ENCODE data around the gene HGF. TPM values are rescaled to one million over a fixed set of nuclear protein-coding genes. Genes with fewer than 3 reads are reported as not detected.
A peak's percentile ranks its signal among the peaks of the same experiment; 100 is the strongest.

Gene HGF
- total and polyA plus RNA-seq, 2 experiments from 2014 or later = 13.4 to 33.2 TPM

GRCh38 chr7:81684033-81684432, 85.8 kb downstream of the HGF start:
- Histone ChIP-seq H3K36me3 (replicated peaks; ENCODE audit: insufficient read depth, low read depth) (no peaks in the 10 kb centered on the region), H2AFZ (no peak overlapping the region), H3K79me2 (no peaks in the 10 kb centered on the region), H3K9me2 (replicated peaks; ENCODE audit: insufficient read depth) (no peaks in the 10 kb centered on the region), H3K27ac (peak overlapping the region; percentile 1), H4K20me1 (ENCODE audit: insufficient read depth, poor library complexity, severe bottlenecking) (no peaks in the 10 kb centered on the region), H3K27me3 (no peaks in the 10 kb centered on the region), H3K4me1 (ENCODE audit: insufficient read depth) (no peaks in the 10 kb centered on the region), H3K4me2 (no peak overlapping the region), H3K4me3 (no peak overlapping the region), H3K9me3 (ENCODE audit: low read depth) (no peaks in the 10 kb centered on the region)
- WGBS (ENCODE audit: low lambda C conversion rate, missing lambda C conversion rate) = 86% methylated on average over 5 of the region's 5 CpGs
- DNase-seq (ENCODE audit: low spot score) = no peak
- TF ChIP-seq EZH2phosphoT487 (IDR thresholded peaks at IDR 0.05; ENCODE audit: low read depth, severe bottlenecking, unreplicated experiment) (no peak), CTCF (IDR thresholded peaks at IDR 0.05; ENCODE audit: poor library complexity) (no peak), EZH2 (IDR thresholded peaks at IDR 0.05; ENCODE audit: borderline replicate concordance) (no peak)

GRCh38 chr7:81682873-81683272, 87.0 kb downstream of the HGF start:
- H3K9me2 ChIP-seq (replicated peaks; ENCODE audit: insufficient read depth) = no peaks in the 10 kb centered on the region
- no peak for TF ChIP-seq EZH2phosphoT487 (IDR thresholded peaks at IDR 0.05; ENCODE audit: low read depth, severe bottlenecking, unreplicated experiment)
- TF ChIP-seq EZH2 (IDR thresholded peaks at IDR 0.05; ENCODE audit: borderline replicate concordance) = no peak
- no peak for TF ChIP-seq CTCF (IDR thresholded peaks at IDR 0.05; ENCODE audit: poor library complexity)
- no peaks in the 10 kb centered on the region for H4K20me1 ChIP-seq (ENCODE audit: insufficient read depth, poor library complexity, severe bottlenecking)
- no peaks in the 10 kb centered on the region for H3K9me3 ChIP-seq (ENCODE audit: low read depth)
- no peaks in the 10 kb centered on the region for H3K27me3 ChIP-seq
- no peaks in the 10 kb centered on the region for H3K36me3 ChIP-seq (replicated peaks; ENCODE audit: insufficient read depth, low read depth)
- no peak overlapping the region for H3K27ac ChIP-seq
- H2AFZ ChIP-seq = no peak overlapping the region
- no peaks in the 10 kb centered on the region for H3K79me2 ChIP-seq
- 30% methylated on average over 2 of the region's 2 CpGs for WGBS (ENCODE audit: low lambda C conversion rate, missing lambda C conversion rate)
- peak overlapping the region; percentile 11 for H3K4me2 ChIP-seq
- H3K4me1 ChIP-seq (ENCODE audit: insufficient read depth) = no peaks in the 10 kb centered on the region
- DNase-seq (ENCODE audit: low spot score) = no peak
- no peak overlapping the region for H3K4me3 ChIP-seq

- no peak for DNase-seq (ENCODE audit: low spot score)
- no peaks in the 10 kb centered on the region for H3K9me3 ChIP-seq (ENCODE audit: low read depth)
- WGBS (ENCODE audit: low lambda C conversion rate, missing lambda C conversion rate) = 81% methylated on average over 2 of the region's 2 CpGs
- TF ChIP-seq EZH2phosphoT487 (IDR thresholded peaks at IDR 0.05; ENCODE audit: low read depth, severe bottlenecking, unreplicated experiment) = no peak
- TF ChIP-seq EZH2 (IDR thresholded peaks at IDR 0.05; ENCODE audit: borderline replicate concordance) = no peak
- no peak for TF ChIP-seq CTCF (IDR thresholded peaks at IDR 0.05; ENCODE audit: poor library complexity)
- H3K27me3 ChIP-seq = no peaks in the 10 kb centered on the region
- H4K20me1 ChIP-seq (ENCODE audit: insufficient read depth, poor library complexity, severe bottlenecking) = no peaks in the 10 kb centered on the region
- H3K4me3 ChIP-seq = no peak overlapping the region
- no peaks in the 10 kb centered on the region for H3K79me2 ChIP-seq
- no peak overlapping the region for H2AFZ ChIP-seq
- H3K4me2 ChIP-seq = no peak overlapping the region
- H3K9me2 ChIP-seq (replicated peaks; ENCODE audit: insufficient read depth) = no peaks in the 10 kb centered on the region
- H3K36me3 ChIP-seq (replicated peaks; ENCODE audit: insufficient read depth, low read depth) = no peaks in the 10 kb centered on the region
- H3K27ac ChIP-seq = no peak overlapping the region
- H3K4me1 ChIP-seq (ENCODE audit: insufficient read depth) = no peaks in the 10 kb centered on the region
Measured at GRCh38 chr7:81680120-81680519, 89.7 kb downstream of the HGF start.

GRCh38 chr7:81676813-81677212, 93.0 kb downstream of the HGF start:
- H3K27me3 ChIP-seq = no peaks in the 10 kb centered on the region

More at GRCh38 chr7:81676813-81677212, 93.0 kb downstream of the HGF start:
- TF ChIP-seq EZH2phosphoT487 (IDR thresholded peaks at IDR 0.05; ENCODE audit: low read depth, severe bottlenecking, unreplicated experiment) = no peak
- no peak for TF ChIP-seq EZH2 (IDR thresholded peaks at IDR 0.05; ENCODE audit: borderline replicate concordance)
- Histone ChIP-seq H3K4me3 (no peak overlapping the region), H3K9me3 (ENCODE audit: low read depth) (no peaks in the 10 kb centered on the region), H3K36me3 (replicated peaks; ENCODE audit: insufficient read depth, low read depth) (no peaks in the 10 kb centered on the region), H3K4me2 (no peak overlapping the region), H3K79me2 (no peaks in the 10 kb centered on the region), H2AFZ (no peak overlapping the region), H3K4me1 (ENCODE audit: insufficient read depth) (no peaks in the 10 kb centered on the region), H4K20me1 (ENCODE audit: insufficient read depth, poor library complexity, severe bottlenecking) (no peaks in the 10 kb centered on the region), H3K27ac (no peak overlapping the region), H3K9me2 (replicated peaks; ENCODE audit: insufficient read depth) (no peaks in the 10 kb centered on the region)
- no peak for DNase-seq (ENCODE audit: low spot score)
- 81% methylated on average over 1 of the region's 1 CpG for whole genome bisulfite sequencing (ENCODE audit: low lambda C conversion rate, missing lambda C conversion rate)

All from hepatocyte (in vitro differentiated cells).